Measurements from ENCODE around the gene DACH1. TPM values are rescaled to one million over a fixed set of nuclear protein-coding genes. Genes with fewer than 3 reads are reported as not detected.

Gene DACH1
- total and polyA plus RNA-seq, 2 of the 8 experiments (the other 6 are each of a cell fraction or from before 2014, with no cell fraction given): 0.12 to 0.67 TPM

DNA sequence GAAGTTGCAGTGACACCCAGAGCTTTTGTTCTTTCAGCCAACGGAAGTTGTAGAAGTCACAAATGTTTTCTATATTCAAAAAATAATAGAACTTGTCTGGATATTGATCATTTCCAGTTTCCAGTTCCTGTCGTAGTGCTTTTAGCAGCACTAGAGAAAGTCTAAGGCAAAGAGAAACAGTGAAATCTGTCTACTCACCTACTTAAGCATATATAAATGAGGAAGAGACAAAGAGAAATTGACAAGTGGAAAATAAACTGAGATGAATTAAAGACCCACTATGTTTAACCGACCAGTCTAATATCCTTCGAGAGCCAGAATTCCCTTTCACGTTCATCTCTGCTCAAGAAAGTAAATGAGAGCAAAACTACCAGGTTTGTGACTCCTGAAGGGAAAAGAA lies 36.7 kb downstream of the DACH1 start:
- Histone ChIP-seq H3K56ac (replicated peaks; ENCODE audit: insufficient read length, low read depth, low read length) (no peak overlapping the region), H2BK15ac (ENCODE audit: low read length) (no peak overlapping the region), H4K8ac (ENCODE audit: extremely low read depth, insufficient read depth, low read length) (no peak overlapping the region), H3K18ac (ENCODE audit: extremely low read depth, low read length) (no peak overlapping the region), H4K5ac (ENCODE audit: insufficient read length, low read depth, low read length) (no peak overlapping the region), H3K14ac (ENCODE audit: insufficient read length) (no peak overlapping the region), H3K79me2 (ENCODE audit: control insufficient read depth in 1 of 2, insufficient read depth in 2 of 2, low read length in 2 of 2) (no peaks in the 10 kb centered on the region), H4K91ac (replicated peaks; ENCODE audit: insufficient read length, low read length) (no peak overlapping the region), H2BK120ac (replicated peaks; ENCODE audit: low read depth, low read length) (no peak overlapping the region), H3K27me3 (replicated peaks in 1 of 4; ENCODE audit: control insufficient read depth in 3 of 4, extremely low read depth in 1 of 4, insufficient read depth in 3 of 4, low read length in 3 of 4) (no peaks in the 10 kb centered on the region), H3K23ac (ENCODE audit: insufficient read length) (no peak overlapping the region), H3K9me3 (ENCODE audit: insufficient read depth in 2 of 2, low read depth in 1 of 2, low read length in 1 of 2) (no peaks in the 10 kb centered on the region), H3K9ac (replicated peaks in 1 of 4; ENCODE audit: extremely low read depth in 1 of 4, low read depth in 3 of 4, low read length in 3 of 4) (no peak overlapping the region), H3K27ac (ENCODE audit: low read depth, low read length) (no peak overlapping the region), H2BK20ac (ENCODE audit: low read length) (no peak overlapping the region), H3K23me2 (ENCODE audit: low read depth, low read length) (no peaks in the 10 kb centered on the region), H3K4me2 (ENCODE audit: insufficient read depth in 1 of 2, low read depth in 2 of 2, low read length in 2 of 2) (no peak overlapping the region), H3K79me1 (ENCODE audit: low read depth, low read length) (no peaks in the 10 kb centered on the region), H4K20me1 (replicated peaks in 1 of 2; ENCODE audit: control insufficient read depth in 1 of 2, insufficient read depth in 2 of 2, low read length in 2 of 2) (no peaks in the 10 kb centered on the region), H2BK12ac (ENCODE audit: low read depth, low read length) (no peak overlapping the region), H2AK5ac (ENCODE audit: low read depth, low read length) (no peak overlapping the region), H3K36me3 (ENCODE audit: control insufficient read depth in 2 of 4, insufficient read depth in 4 of 4, low read length in 3 of 4) (no peaks in the 10 kb centered on the region), H2AFZ (ENCODE audit: low read length) (no peak overlapping the region), H3K4me1 (replicated peaks in 1 of 4; ENCODE audit: control insufficient read depth in 3 of 4, insufficient read depth in 4 of 4, low read length in 3 of 4) (no peaks in the 10 kb centered on the region), H3K4ac (replicated peaks; ENCODE audit: insufficient read length, low read depth, low read length) (no peak overlapping the region), H3K4me3 (ENCODE audit: extremely low read depth in 1 of 4, insufficient read depth in 2 of 4, low read depth in 3 of 4, low read length in 4 of 4) (no peak overlapping the region), H2BK5ac (ENCODE audit: low read depth, low read length) (no peak overlapping the region)
- 89% methylated on average over 5 of the region's 5 CpGs; no CpG with 5 or more reads in 1 of the 2 experiments for WGBS, 2 experiments (ENCODE audit: extremely low coverage in 1 of 2, insufficient coverage in 1 of 2, insufficient read length in 1 of 2, insufficient replicate concordance in 2 of 2, low coverage in 1 of 2, low lambda C conversion rate in 2 of 2, missing lambda C conversion rate in 1 of 2)
- ChIA-PET CTCF (ENCODE audit: partially characterized antibody) (interaction anchor here (0.6 to 1.7 kb wide), 2 partner anchors 149 to 1475 kb away, joined by 3 read pairs; no protein-coding TSS in a partner anchor), POLR2A (ENCODE audit: partially characterized antibody) (no interaction called here)
- FAIRE-seq (no peak), DNase-seq (ENCODE audit: low read depth in 1 of 2, low spot score in 2 of 2) (no peak)
- TF ChIP-seq SIX5 (IDR thresholded peaks at IDR 0.05; ENCODE audit: low read depth, low read length) (no peak), EGR1 (IDR thresholded peaks at IDR 0.05; ENCODE audit: borderline replicate concordance, low read depth, low read length) (no peak), YY1 (IDR thresholded peaks at IDR 0.05; ENCODE audit: low read depth, low read length) (no peak), TAF7 (optimal IDR thresholded peaks at IDR 0.05; ENCODE audit: borderline replicate concordance, low read depth, low read length) (no peak), TBP (IDR thresholded peaks at IDR 0.05; ENCODE audit: low read depth, low read length) (no peak), HDAC6 (IDR thresholded peaks at IDR 0.05; ENCODE audit: low read depth, low read length) (no peak), SP1 (IDR thresholded peaks at IDR 0.05; ENCODE audit: low read depth, low read length) (no peak), PHF8 (conservative IDR thresholded peaks at IDR 0.05; ENCODE audit: low read depth, low read length) (no peak), RAD21 (IDR thresholded peaks at IDR 0.05 in 1 of 2, conservative IDR thresholded peaks at IDR 0.05 in 1 of 2; ENCODE audit: low read depth in 2 of 2, low read length in 2 of 2) (no peak), KDM1A (IDR thresholded peaks at IDR 0.05; ENCODE audit: borderline replicate concordance, low read length) (no peak), HDAC2 (IDR thresholded peaks at IDR 0.05; ENCODE audit: borderline replicate concordance in 1 of 2, low read depth in 2 of 2, low read length in 2 of 2) (no peak), CHD1 (IDR thresholded peaks at IDR 0.05; ENCODE audit: low read depth, low read length) (no peak), CEBPB (IDR thresholded peaks at IDR 0.05; ENCODE audit: low read depth, low read length) (no peak)
- TF ChIP-seq, protein P1, sequence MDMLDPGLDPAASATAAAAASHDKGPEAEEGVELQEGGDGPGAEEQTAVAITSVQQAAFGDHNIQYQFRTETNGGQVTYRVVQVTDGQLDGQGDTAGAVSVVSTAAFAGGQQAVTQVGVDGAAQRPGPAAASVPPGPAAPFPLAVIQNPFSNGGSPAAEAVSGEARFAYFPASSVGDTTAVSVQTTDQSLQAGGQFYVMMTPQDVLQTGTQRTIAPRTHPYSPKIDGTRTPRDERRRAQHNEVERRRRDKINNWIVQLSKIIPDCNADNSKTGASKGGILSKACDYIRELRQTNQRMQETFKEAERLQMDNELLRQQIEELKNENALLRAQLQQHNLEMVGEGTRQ (IDR thresholded peaks at IDR 0.05; ENCODE audit: low read length): no peak

All from H1 (cell line).